MCF 10A (cell line): ENCODE data around the gene TUBA8. TPM values are rescaled to one million over a fixed set of nuclear protein-coding genes. Genes with fewer than 3 reads are reported as not detected.

ENCODE experiments used
- BruUV-seq: library from RNA; stranded (reverse); fragments of 400-500 nt; replicated peaks from 2 replicates; lab custom pipeline; 2021; lab: Mats Ljungman, UMichigan
- CTCF ChIA-PET: fragments of 300-600 bp; sonication (Branson Sonifier 250); formaldehyde crosslinking; extraction: SDS; loops from one replicate; lab custom pipeline; 2021; ENCODE audit warnings: antibody characterized with exemption, inconsistent platforms; lab: Yijun Ruan, JAX
- POLR2A ChIA-PET: fragments of 300-600, 350-650 bp; sonication (Branson Sonifier 250); formaldehyde crosslinking; extraction: SDS; loops from one replicate; lab custom pipeline; 2020; ENCODE audit warnings: antibody characterized with exemption, inconsistent platforms; lab: Yijun Ruan, JAX
- DNase-seq: peaks from one replicate; pipeline ENCODE4 v3.0.0-alpha.2; 2018; ENCODE audit not compliant: unreplicated experiment
- H3K27ac Mint-ChIP-seq: one replicate; pipeline ENCODE4 v1.8.0; 2022; ENCODE audit warnings: mild to moderate bottlenecking, low read depth, mixed read lengths; ENCODE audit not compliant: unreplicated experiment
- H3K27me3 Mint-ChIP-seq: one replicate; pipeline ENCODE4 v1.8.0; 2022; ENCODE audit warnings: mixed read lengths; ENCODE audit not compliant: insufficient read depth, unreplicated experiment
- H3K36me3 Mint-ChIP-seq: one replicate; pipeline ENCODE4 v1.8.0; 2022; ENCODE audit warnings: mild to moderate bottlenecking, moderate library complexity, mixed read lengths; ENCODE audit not compliant: insufficient read depth, unreplicated experiment
- H3K4me1 Mint-ChIP-seq: one replicate; pipeline ENCODE4 v1.8.0; 2022; ENCODE audit warnings: mixed read lengths; ENCODE audit not compliant: insufficient read depth, unreplicated experiment
- H3K4me3 Mint-ChIP-seq: one replicate; pipeline ENCODE4 v1.8.0; 2022; ENCODE audit warnings: mild to moderate bottlenecking, moderate library complexity, mixed read lengths; ENCODE audit not compliant: unreplicated experiment
- H3K9me3 Mint-ChIP-seq: one replicate; pipeline ENCODE4 v1.8.0; 2022; ENCODE audit warnings: mixed read lengths; ENCODE audit not compliant: unreplicated experiment
- intact Hi-C: fragments of 100-400 bp; cut with micrococcal nuclease; formaldehyde crosslinking; loops from 2 replicates; pipeline ENCODE4 v1.14.1; 2022
- total RNA-seq: library from RNA; stranded (reverse); gene quantifications from 2 replicates; pipeline ENCODE4 v1.2.3, GENCODE V29; 2022
- TF ChIP-seq, protein P1 (sequence below): fragments of 200-600 bp; IDR thresholded peaks from one replicate; pipeline ENCODE4 v1.8.0; 2022; ENCODE audit warnings: antibody characterized with exemption, mild to moderate bottlenecking; ENCODE audit not compliant: unreplicated experiment

Gene TUBA8
- total RNA-seq, 1 experiment from 2014 or later = not detected

DNA sequence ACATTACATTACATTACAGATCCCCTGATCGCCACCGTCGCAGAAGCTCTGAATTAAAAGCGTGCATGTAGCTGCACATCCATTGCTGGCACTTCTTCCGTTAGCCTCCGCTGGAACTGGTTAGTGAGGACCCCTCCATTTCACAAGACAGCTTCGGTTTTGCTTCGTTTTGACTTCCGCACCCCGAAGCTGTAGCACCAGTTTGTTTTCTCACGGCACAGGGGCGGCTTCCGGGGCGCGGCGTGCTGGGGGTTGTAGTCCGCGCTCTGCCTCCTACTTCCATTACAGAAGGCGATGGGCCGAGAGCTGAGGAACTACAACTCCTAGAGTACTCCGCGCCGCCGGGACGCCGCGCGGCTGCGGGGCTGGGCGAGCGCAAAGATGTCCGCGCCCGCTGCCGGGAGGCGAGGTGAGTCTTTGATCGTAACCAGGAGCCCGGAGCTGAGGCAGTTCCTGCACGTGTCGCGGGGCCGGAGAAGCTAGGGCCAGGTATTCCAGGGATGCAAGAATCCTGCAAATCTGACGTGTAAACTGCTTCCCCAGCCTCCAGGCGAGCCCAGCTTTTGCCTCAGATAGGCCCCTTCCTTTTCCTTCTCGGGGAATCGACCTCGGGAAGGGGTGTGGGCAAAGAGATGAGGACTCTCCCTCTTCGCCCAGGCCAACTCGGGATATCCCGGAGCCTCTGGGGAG lies 32.8 kb upstream of the TUBA8 start, which contains the start of gene PEX26:
PEX26 (plus strand) TSS at position 352 of the 690 bp plus-strand sequence. CDS start 387 bp downstream, outside the sequence.
- H3K27me3 Mint-ChIP-seq = no peaks in the 10 kb centered on the region
- CTCF ChIA-PET = interaction anchor here (0.7 to 10.0 kb wide), 14 partner anchors 12 to 462 kb away, joined by 3 to 145 read pairs (median 36); partner anchors contain the start of gene MICAL3
- H3K4me3 Mint-ChIP-seq = peak within 1 kb of the TSS; percentile 91
- DNase-seq = peak; percentile 96
- intact Hi-C loops = no loop called here
- POLR2A ChIA-PET = interaction anchor here (0.6 to 5.3 kb wide), 25 partner anchors 9 to 1218 kb away, joined by 3 to 70 read pairs (median 4); partner anchors contain the start of genes BCL2L13, MICAL3 and USP18
- TF ChIP-seq, protein P1, sequence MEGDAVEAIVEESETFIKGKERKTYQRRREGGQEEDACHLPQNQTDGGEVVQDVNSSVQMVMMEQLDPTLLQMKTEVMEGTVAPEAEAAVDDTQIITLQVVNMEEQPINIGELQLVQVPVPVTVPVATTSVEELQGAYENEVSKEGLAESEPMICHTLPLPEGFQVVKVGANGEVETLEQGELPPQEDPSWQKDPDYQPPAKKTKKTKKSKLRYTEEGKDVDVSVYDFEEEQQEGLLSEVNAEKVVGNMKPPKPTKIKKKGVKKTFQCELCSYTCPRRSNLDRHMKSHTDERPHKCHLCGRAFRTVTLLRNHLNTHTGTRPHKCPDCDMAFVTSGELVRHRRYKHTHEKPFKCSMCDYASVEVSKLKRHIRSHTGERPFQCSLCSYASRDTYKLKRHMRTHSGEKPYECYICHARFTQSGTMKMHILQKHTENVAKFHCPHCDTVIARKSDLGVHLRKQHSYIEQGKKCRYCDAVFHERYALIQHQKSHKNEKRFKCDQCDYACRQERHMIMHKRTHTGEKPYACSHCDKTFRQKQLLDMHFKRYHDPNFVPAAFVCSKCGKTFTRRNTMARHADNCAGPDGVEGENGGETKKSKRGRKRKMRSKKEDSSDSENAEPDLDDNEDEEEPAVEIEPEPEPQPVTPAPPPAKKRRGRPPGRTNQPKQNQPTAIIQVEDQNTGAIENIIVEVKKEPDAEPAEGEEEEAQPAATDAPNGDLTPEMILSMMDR = no peak
- peaks cover 45% of the 10 kb centered on the region for H3K36me3 Mint-ChIP-seq
- BruUV-seq = no TSS peak
- H3K9me3 Mint-ChIP-seq = peaks cover 8% of the 10 kb centered on the region
- peaks cover 34% of the 10 kb centered on the region for H3K4me1 Mint-ChIP-seq
- H3K27ac Mint-ChIP-seq = peak within 1 kb of the TSS; percentile 80

DNA sequence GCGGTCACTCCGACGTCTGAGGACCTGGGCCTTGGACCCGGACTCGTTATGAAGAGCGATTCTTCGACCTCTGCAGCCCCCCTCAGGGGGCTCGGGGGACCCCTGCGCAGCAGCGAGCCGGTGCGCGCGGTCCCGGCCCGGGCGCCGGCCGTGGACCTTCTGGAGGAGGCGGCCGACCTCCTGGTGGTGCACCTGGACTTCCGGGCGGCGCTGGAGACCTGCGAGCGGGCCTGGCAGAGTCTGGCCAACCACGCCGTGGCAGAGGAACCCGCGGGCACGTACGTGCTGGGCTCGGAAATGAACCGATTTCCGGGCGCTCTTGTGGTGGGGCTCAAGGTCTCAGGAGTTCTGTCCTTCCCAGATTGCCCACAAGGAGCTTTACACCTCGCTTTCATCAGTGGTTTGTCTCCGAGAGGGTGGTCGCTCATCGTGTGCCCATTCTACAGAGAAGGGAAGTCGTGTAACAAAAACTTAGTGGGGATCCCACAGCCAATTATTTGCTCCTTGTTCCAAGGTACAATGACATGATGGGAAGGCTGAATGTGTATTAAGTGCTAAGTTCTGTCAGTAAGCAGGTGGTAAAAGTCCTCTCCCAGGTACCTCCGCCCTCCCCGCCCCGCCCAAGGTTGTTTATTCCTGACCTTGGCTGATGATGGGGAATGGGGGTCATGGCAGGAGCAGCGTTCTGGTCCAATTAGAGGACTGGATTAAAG lies 32.1 kb upstream of the TUBA8 start:
- ChIA-PET POLR2A (interaction anchor here (0.6 to 5.3 kb wide), 18 partner anchors 12 to 1217 kb away, joined by 3 to 70 read pairs (median 6); partner anchors contain the start of genes MICAL3 and USP18), CTCF (interaction anchor here (0.7 to 10.0 kb wide), 15 partner anchors 11 to 864 kb away, joined by 3 to 145 read pairs (median 5); partner anchors contain the start of gene USP18)
- H3K36me3 Mint-ChIP-seq = peaks cover 52% of the 10 kb centered on the region
- peak overlapping the region; percentile 80 for H3K27ac Mint-ChIP-seq
- intact Hi-C loops = no loop called here
- BruUV-seq = TSS peak; percentile 32
- TF ChIP-seq, protein P1 = no peak
- H3K9me3 Mint-ChIP-seq = peaks cover 8% of the 10 kb centered on the region
- no peaks in the 10 kb centered on the region for H3K27me3 Mint-ChIP-seq
- H3K4me1 Mint-ChIP-seq = peaks cover 34% of the 10 kb centered on the region
- peak overlapping the region; percentile 91 for H3K4me3 Mint-ChIP-seq
- DNase-seq = peak; percentile 45

DNA sequence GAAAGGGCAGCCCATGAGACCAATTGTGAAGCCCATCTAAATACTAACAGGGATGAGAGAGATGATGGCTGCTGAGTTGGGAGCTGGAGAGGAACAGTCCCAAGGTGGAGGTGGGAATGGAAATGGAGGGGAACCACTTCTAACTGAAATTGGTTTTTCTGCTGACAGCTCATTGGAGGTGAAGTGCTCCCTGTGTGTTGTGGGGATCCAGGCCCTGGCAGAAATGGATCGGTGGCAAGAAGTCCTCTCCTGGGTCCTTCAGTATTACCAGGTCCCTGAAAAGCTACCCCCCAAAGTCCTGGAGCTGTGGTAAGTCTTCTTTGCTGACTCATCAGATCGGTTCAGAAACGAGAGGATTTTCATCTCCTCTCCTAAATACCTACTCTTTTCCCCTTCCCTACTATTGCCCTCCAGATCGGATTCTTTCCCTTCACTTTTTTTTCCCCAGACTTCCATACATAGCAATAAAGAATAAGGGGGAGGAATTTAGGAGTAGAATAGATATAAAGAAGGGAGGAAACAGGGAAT lies 30.8 kb upstream of the TUBA8 start:
- Mint-ChIP-seq H3K4me1 (peaks cover 34% of the 10 kb centered on the region), H3K36me3 (peaks cover 65% of the 10 kb centered on the region)

More for the DNA sequence above, 30.8 kb upstream of the TUBA8 start:
- Mint-ChIP-seq H3K27me3 (no peaks in the 10 kb centered on the region), H3K9me3 (peaks cover 8% of the 10 kb centered on the region), H3K27ac (peak overlapping the region; percentile 80), H3K4me3 (peak overlapping the region; percentile 91)
- BruUV-seq = no TSS peak
- intact Hi-C loops = no loop called here
- CTCF ChIA-PET = interaction anchor here (0.8 to 1.9 kb wide), 6 partner anchors 49 to 338 kb away, joined by 3 to 7 read pairs (median 4); partner anchors contain the start of gene USP18
- DNase-seq = no peak
- TF ChIP-seq, protein P1 = no peak
- POLR2A ChIA-PET = interaction anchor here (1.0 to 5.3 kb wide), 6 partner anchors 10 to 244 kb away, joined by 3 to 70 read pairs (median 10); partner anchors contain the start of gene USP18
